Mesothelial cell of epicardium (in vitro differentiated cells): ENCODE results near the gene CYP20A1. TPM values are rescaled to one million over a fixed set of nuclear protein-coding genes. Genes with fewer than 3 reads are reported as not detected.
"Not testable (repeated sequence)": the region's sequence is repeated elsewhere in the genome, so short reads cannot be mapped to it uniquely, and the experiment has no call there.

Source experiments
- DNase-seq, 2 experiments: peaks; one replicate each; pipeline ENCODE4 v3.0.0; 2021; ENCODE audit warnings: low spot score in 2 of 2; ENCODE audit not compliant: unreplicated experiment in 2 of 2
- H3K27ac Mint-ChIP-seq: 2 replicates; pipeline ENCODE4 v1.8.0; 2021; ENCODE audit warnings: mixed read lengths
- H3K27me3 Mint-ChIP-seq: 2 replicates; pipeline ENCODE4 v1.8.0; 2021; ENCODE audit warnings: low read depth, mixed read lengths
- H3K36me3 Mint-ChIP-seq: 2 replicates; pipeline ENCODE4 v1.8.0; 2021; ENCODE audit warnings: mixed read lengths
- H3K4me1 Mint-ChIP-seq: 2 replicates; pipeline ENCODE4 v1.8.0; 2021; ENCODE audit warnings: mixed read lengths
- H3K4me3 Mint-ChIP-seq: 2 replicates; pipeline ENCODE4 v1.8.0; 2021; ENCODE audit warnings: mild to moderate bottlenecking, moderate library complexity, mixed read lengths
- H3K9me3 Mint-ChIP-seq: 2 replicates; pipeline ENCODE4 v1.8.0; 2021; ENCODE audit warnings: mixed read lengths
- CTCF ChIP-seq: fragments of 200-600 bp; sonication (generic); IDR thresholded peaks from one replicate; pipeline ENCODE4 v1.5.0; 2021; ENCODE audit warnings: antibody characterized with exemption; ENCODE audit not compliant: unreplicated experiment
- total RNA-seq: library from RNA; stranded (reverse); gene quantifications from 3 replicates; pipeline ENCODE4 v1.2.1, GENCODE V29; 2021

Gene CYP20A1
- total RNA-seq, 1 donor from 2014 or later = 20.0 TPM

DNA sequence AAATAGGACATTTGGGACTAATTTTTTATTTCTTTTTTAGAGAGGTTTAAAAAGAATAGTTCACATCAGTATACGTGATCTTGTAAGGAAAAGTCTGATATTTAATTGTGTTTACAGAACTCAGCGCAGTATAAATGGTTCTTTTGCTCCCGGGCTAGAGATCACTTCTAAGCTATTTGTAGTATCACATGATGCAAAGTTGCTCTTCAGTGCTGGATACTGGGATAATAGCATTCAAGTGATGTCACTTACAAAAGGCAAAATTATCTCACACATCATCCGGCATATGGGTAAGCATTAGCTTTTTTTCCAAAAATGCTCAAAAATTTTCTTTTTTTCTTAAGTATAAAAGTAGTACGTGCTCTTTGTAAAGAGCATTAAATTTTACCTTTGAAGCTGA is 37.4 kb upstream of the CYP20A1 start:
- Mint-ChIP-seq H3K9me3 (peaks cover 6% of the 10 kb centered on the region), H3K4me1 (no peaks in the 10 kb centered on the region)

DNA sequence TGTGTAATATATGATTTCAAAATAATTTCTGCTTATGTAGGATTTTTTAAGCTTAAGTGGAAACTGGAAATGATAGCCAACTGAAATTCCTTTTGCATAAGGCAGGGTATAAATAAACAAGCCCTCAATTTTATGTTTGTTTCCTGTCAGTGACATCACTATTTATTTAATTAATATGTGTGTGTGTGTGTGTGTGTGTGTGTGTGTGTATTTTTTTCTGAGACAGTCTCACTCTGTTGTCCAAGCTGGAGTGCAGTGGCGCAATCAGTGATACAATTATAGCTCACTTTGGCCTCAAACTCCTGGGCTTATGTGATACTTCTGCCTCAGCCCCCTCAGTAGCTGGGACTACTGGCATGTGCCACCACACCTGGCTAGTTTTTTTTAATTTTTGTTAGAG is 29.3 kb upstream of the CYP20A1 start:
- no peak for DNase-seq
- Mint-ChIP-seq H3K27me3 (no peaks in the 10 kb centered on the region), H3K36me3 (peaks cover 35% of the 10 kb centered on the region), H3K4me1 (no peaks in the 10 kb centered on the region), H3K4me3 (no peak overlapping the region), H3K9me3 (peaks cover 6% of the 10 kb centered on the region), H3K27ac (no peak overlapping the region)
- TF ChIP-seq CTCF = no peak

More for the DNA sequence above, 37.4 kb upstream of the CYP20A1 start:
- no peak for TF ChIP-seq CTCF
- Mint-ChIP-seq H3K36me3 (peaks cover 19% of the 10 kb centered on the region), H3K4me3 (no peak overlapping the region), H3K27me3 (no peaks in the 10 kb centered on the region), H3K27ac (no peak overlapping the region)
- DNase-seq = no peak

- Mint-ChIP-seq H3K36me3 (peaks cover 2% of the 10 kb centered on the region), H3K27me3 (no peaks in the 10 kb centered on the region), H3K4me3 (no peak overlapping the region), H3K4me1 (no peaks in the 10 kb centered on the region), H3K27ac (no peak overlapping the region), H3K9me3 (peaks cover 5% of the 10 kb centered on the region)
- TF ChIP-seq CTCF = peak; percentile 70
- no peak for DNase-seq
Observed at GRCh38 chr2:203225423-203226039, 13.3 kb upstream of the CYP20A1 start.

DNA sequence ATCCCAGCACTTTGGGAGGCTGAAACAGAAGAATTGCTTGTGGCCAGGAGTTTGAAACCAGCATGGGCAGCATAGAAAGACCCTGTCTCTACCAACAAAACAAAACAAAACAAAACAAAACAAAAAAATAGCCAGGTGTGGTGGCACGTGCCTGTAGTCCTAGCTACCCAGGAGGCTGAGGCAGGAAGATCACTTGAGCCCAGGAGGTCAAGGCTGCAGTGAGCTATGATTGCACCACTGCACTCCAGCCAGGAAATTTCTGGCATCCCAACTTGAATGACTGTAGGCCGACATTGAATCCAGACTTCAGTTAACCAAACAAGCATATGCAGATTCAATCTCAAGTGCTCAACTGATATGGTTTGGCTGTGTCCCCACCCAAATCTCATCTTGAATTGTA is 9.1 kb upstream of the CYP20A1 start:
- H3K27ac Mint-ChIP-seq, H3K36me3 Mint-ChIP-seq, H3K27me3 Mint-ChIP-seq, DNase-seq, H3K4me3 Mint-ChIP-seq, H3K9me3 Mint-ChIP-seq, H3K4me1 Mint-ChIP-seq: not testable (repeated sequence)

DNA sequence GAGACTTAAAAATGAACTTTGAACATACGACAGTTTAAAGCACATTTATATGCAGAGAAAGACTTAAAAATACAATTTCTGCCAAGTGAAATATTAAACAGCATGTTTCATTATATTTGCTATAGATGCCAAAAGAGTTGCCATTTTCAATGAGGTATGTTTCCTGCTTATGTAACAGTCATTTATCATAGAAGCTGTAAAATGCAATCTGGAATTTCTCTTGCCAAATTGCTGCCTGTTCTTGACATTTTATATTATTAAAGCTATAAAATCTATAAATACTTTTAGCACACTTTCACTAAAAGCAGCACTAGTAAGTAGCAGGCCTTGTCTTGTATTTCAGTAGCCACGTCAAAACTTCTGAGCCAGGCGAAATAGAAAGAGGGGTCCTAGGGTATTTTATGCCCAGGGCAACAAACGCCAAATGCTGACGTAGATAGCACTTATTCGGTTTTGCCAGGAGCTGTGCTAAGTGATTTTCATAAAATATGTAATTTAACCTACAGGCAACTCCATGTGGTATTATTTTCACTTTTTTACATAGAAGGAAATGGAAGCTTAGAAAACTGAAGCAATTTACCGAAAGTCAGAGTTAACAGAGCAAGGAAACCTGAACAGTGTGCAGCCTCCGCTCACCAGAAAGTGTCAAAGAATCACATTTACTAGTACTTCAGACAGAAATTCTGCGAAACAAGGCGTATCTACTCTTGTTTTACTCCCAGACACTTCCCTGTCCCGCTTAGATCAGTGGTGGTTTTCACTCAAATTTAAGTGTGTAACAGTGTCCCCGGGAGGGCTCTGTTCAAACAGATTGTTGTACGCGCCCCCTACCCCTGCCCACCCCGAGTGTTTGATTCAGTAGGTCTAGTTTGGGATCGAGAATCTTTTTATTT is 1.2 kb upstream of the CYP20A1 start:
- no peak for TF ChIP-seq CTCF
- Mint-ChIP-seq H3K4me3 (peak overlapping the region; percentile 95), H3K27me3 (no peaks in the 10 kb centered on the region), H3K4me1 (peaks cover 5% of the 10 kb centered on the region), H3K27ac (peak overlapping the region; percentile 98), H3K36me3 (peaks cover 4% of the 10 kb centered on the region), H3K9me3 (no peaks in the 10 kb centered on the region)
- no peak for DNase-seq

GRCh38 chr2:203238292-203238703 is 520 bp upstream of the CYP20A1 start:
- Mint-ChIP-seq H3K9me3 (no peaks in the 10 kb centered on the region), H3K36me3 (peaks cover 10% of the 10 kb centered on the region), H3K27me3 (no peaks in the 10 kb centered on the region), H3K4me1 (peaks cover 5% of the 10 kb centered on the region), H3K27ac (peak overlapping the region; percentile 98), H3K4me3 (peak overlapping the region; percentile 95)
- no peak for DNase-seq
- TF ChIP-seq CTCF = no peak
